ENCODE results near the gene RNGTT.

DNA sequence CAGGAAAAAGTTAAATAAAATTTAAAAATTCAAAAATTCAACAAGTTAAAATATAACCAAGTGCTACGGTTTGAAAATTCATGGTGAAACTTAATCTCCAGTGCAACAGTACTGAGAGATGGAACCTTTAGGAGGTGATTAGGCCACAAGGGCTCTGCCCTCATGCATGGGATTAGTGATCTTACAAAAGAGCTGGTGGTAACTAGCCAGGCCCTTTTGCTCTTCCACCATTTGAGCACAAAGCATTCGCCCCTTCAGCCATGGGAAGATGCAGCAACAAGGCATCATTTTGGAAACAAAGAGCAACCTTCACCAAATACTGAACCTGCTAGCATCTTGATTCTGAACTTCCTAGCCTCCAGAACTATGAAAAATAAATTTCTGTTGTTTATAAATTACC is 80.9 kb downstream of the RNGTT start:
- TF ChIP-seq, protein P1, sequence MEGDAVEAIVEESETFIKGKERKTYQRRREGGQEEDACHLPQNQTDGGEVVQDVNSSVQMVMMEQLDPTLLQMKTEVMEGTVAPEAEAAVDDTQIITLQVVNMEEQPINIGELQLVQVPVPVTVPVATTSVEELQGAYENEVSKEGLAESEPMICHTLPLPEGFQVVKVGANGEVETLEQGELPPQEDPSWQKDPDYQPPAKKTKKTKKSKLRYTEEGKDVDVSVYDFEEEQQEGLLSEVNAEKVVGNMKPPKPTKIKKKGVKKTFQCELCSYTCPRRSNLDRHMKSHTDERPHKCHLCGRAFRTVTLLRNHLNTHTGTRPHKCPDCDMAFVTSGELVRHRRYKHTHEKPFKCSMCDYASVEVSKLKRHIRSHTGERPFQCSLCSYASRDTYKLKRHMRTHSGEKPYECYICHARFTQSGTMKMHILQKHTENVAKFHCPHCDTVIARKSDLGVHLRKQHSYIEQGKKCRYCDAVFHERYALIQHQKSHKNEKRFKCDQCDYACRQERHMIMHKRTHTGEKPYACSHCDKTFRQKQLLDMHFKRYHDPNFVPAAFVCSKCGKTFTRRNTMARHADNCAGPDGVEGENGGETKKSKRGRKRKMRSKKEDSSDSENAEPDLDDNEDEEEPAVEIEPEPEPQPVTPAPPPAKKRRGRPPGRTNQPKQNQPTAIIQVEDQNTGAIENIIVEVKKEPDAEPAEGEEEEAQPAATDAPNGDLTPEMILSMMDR (conservative IDR thresholded peaks at IDR 0.05; ENCODE audit: low read length) = no peak
- no peak for TF ChIP-seq EZH2phosphoT487 (IDR thresholded peaks at IDR 0.05; ENCODE audit: borderline replicate concordance)

Measured in Loucy (cell line).